Stimulated activated CD4-positive, alpha-beta T cell treated with anti-CD3 and anti-CD28 coated beads, Interleukin-15, amount 100 ng/mL, for 24 hours (primary cell): ENCODE measurements around the gene GNAS.

Source experiments
- DNase-seq: peaks from one replicate; pipeline ENCODE4 v3.0.0-alpha.2; 2020

The GNAS gene

DNA sequence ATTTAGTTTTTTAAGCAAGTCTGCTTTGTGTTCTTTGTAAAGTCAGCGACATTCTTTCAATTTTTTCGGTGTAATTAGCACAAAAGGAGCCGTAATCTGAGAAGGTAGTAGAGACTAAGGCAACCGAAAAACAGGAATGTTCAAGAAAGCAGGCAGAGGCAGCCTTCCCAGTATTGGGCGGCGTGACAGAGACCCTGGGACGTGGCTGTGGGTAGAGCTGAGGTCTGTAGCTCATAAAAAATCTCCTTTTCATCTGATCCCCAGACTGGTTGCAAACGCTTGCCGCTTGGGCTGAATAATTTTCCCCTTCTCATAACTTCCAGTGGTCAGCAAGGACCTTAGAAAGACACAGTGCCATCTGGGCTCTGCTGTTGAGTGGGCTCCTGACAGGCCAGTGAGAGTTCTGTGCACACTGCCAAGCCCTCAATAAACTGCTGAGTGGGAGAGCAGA, 30.8 kb downstream of the GNAS start:
- no peak for DNase-seq

DNA sequence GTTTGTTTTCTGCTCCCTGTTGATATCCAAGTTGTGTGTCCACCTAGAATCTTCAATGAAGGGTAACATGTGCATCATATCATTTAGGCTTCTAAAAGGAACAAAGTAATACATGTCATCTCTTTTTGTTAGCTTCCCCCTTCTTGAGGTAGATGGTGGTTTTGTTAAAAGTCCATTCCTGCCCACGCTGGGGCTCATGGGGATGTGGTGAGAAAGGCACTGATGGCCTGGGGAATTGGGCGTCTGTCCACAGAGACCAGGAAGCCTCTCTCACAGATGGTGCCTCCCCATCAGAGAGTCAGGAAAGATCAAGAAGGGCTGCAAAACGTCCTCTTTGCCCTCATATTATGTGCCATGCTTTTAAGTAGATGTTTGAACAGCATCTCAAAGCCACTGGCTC, 32.5 kb downstream of the GNAS start:
- DNase-seq: no peak

DNA sequence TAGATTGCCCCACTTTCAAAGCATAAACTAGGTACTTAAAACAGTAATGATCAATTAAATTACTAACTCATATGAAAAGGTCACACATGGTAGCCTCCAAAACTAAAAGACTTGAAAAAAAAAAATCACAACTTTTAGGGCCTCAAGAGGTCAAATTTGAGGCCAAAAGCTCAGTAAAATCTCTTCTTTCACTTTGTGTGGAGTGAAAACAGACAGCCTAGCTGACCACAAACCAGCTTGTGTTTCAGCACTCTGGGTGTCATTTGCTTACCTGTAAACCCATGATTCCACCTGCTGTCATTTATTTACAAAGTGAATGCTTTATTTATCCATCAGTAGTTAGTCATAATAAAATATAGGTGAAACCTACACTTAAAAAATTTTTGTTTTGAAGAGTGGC, 34.0 kb downstream of the GNAS start:
- no peak for DNase-seq

DNA sequence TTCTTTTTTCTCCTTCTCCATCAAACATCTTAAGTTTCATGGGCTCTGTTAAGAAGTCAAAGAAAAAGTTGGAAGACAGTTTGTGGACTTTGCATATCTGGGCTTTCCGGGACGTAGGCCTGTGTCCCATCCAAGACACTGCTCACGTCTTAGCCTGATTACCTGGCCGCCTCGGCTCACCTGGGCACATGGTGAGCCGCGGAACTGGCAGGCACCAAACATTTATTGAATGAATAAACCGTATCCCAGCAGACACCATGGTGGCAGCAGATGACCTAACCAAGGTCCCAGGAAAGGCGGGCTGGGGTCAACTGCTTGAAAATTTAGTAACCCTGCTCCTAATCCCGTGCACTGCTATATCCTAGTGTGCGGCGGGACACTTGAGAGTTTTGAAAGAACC, 35.6 kb downstream of the GNAS start:
- no peak for DNase-seq

DNA sequence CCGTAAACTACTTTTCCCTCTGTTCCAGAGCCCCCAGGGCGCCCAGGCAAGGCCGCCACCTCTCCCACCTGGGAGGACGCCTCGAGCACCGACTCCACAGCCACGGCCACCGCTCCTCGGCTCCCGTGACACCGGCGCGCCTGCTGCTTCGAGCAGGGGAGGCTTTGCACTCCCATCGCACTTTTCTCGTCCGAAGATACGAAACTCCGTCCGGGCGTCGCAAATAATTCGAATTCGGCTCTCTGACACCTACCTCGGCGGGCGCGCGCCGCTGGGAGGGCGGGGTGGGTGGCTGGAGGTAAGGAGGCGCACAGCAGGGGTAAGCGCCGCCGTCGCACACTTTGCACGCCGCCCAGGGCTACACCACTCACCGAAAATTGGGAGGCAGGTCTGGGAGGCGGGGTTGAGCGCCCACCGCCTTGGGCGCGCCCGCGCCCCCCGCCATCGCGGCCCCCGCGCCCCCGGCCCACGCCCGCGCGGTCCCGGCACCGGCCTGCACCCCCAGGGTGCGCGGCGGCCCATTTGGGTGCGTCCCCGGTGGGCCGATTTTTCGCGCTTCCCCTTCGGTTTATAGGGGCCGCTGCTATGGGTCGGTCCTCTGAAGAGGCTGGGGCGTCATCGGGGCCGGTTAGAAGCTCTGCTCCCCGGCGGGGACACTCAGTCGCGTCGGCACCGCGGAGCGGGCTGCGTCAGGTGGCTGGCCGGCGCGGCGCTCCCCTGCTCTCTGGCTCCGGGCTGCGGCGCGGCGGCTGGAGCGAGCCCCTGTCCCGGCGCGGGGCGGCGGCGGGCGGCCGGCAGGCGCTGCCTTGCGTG, 36.2 kb downstream of the GNAS start:
- DNase-seq: peak; percentile 87

DNA sequence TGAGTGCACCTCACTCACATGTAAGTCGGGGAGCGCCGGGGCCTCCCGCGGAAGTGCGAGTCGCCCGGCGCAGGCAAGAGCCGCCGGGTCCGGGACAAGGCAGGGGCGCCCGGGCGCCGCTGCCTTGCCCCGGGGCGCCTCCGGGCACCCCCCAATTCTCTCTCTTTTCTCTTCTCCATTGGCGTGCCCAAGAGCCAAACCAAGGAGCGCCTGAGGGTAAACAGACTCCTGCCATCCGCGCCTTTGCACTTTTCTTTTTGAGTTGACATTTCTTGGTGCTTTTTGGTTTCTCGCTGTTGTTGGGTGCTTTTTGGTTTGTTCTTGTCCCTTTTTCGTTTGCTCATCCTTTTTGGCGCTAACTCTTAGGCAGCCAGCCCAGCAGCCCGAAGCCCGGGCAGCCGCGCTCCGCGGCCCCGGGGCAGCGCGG, 36.8 kb downstream of the GNAS start:
- DNase-seq: no peak

DNA sequence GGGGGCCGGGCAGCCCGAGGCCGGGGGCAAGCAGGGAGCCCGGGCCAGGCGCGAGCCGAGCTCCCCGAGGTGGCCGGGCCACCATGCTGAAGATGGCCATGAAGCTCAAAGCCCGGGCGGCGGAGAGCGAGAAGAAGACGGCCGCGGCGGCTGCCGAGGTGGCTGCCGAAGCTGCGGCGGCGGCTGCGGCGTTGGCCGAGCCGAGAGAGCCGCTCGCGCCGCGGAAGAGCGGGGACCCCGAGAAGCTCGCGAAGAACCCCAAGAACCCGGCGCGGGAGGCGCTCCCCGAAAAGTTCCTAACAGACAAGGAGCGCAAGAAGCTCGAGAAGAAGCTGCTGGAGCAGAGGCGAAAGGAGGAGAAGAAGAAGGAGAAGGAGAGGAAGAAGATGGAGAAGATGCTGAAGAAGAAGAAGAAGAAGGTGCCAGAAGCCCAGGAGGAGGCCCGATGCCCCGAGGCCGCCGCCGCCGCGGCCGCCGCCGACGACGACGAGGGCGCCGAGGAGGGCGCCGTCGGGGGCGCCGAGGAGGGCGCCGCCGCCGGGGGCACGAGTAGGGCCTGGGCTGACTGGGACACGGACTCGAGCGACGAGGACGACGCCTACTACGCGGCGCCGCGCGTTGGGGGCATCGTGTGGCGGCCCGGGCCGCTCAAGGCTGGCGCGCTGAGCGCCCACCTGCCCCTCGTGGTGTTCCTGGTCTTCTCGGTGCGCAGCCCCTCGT, 37.4 kb downstream of the GNAS start:
- peak; percentile 20 for DNase-seq

DNA sequence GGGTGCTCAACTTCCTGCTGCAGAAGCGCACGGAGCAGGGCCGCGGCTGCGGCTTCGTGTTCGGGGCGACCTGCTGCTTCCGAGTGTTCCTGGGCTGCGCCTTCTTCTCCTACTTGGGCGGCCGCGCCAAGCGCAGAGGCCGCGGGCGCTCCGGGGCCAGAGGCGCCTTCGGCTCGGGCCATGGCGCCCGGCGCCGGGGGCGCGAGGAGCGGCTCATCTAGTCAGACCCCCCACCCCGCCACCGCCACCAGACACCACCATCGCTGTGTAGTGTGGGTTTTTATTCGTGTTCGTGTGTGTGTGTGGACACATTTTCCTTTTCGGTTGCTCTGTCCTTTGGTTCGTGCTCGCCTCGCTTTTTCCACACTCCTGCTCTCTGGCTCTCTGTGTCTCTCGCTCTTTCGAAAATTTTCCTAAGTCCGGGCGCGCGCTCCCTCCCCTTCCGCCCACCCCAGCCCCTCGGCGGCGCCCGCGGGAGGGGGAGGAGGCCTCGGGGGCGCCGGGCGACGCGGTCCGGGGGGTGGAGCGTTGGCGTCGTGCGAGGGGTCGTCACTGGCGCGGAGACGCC, 38.1 kb downstream of the GNAS start:
- DNase-seq: peak; percentile 80

DNA sequence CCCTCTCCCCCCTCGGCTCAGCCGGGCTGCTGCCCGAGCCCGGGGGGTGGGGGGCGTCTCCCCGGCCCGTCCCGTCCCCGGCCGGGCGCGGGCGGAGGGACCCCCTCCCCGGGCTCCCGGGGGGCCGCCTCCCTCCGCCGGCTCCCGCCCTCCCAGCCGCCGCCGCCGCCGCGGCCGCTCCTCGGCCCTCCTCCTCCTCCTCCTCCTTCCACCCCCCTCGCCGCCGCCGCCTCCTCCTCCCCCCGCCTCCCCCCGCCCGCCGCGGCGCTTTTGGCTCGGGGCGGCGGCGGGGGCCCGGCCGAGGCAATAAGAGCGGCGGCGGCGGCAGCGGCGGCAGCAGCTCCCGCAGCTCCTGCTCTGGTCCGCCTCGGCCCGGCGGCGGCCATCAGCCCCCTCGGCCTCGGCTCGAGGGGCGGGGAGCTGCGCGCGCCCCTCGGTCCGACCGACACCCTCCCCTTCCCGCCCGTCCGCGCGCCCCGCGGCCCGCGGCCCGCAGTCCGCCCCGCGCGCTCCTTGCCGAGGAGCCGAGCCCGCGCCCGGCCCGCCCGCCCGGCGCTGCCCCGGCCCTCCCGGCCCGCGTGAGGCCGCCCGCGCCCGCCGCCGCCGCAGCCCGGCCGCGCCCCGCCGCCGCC, 38.7 kb downstream of the GNAS start:
- DNase-seq: peak; percentile 80

DNA sequence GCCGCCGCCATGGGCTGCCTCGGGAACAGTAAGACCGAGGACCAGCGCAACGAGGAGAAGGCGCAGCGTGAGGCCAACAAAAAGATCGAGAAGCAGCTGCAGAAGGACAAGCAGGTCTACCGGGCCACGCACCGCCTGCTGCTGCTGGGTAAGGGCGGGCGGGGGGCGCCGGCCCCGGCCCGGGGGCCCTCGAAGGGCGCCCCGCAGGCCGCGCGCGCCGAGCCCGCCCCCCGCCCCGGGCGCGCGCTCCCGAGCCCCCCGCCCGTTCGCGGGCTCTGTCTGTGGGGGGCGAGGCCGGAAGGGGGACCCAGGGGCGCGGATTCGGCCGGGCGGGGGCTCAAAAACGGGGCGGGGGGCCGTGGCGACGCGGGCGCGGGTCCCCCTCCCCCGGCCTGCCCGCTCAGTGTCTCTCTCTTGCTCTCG, 39.2 kb downstream of the GNAS start:
- peak; percentile 48 for DNase-seq

DNA sequence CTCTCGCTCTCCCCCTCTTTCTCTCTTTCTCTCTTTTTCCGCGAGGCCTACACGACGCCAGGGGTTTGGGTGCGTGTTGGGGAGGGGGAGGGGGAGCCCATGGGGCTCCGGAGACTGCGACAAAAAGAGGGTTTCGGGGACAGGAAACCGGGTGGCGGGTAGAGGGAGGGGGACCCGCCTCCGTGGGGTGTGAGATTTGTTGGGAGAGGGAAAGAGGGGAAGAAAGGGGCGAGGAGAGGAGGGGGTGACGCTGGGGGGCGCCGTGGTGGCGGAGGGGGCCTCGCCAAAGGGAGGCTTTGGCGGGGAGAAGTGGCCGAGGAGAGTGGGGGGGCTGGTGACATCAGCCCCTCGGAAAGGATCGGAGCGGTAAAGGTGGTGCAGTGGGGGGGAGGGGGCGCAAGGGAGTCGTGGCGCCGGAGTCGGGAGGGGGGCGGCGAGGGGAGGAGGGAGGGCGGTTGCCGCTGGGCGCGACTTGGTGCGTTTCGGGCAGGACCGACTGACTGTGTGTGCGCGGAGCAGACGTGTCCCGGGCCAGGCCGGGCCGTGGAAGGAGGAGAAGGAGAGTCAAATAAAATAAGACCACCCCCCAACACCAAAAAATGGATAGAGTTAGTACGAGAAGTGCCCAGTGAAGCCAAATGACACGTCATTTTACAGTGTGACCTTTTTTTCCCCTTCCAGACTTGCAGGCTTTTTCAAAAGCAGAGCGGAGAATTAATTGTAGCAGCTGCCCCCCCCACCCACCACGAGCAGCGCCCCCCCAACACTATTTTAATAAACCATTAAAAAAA, 39.8 kb downstream of the GNAS start:
- peak; percentile 89 for DNase-seq

DNA sequence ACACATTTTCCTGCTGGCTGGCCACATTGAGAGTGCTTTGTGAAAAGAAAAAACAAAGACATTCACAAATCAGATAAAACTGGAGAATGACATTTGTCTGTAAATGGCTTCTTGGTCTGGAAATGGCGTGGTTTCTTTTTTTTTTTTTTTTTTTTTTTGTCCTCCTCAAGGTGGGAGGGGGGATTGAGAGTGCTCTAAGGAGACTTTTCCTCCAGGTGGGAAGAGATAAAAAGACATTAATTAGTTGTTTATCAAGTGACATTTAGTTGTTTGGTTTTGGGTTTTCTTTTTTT, 40.4 kb downstream of the GNAS start:
- no peak for DNase-seq

DNA sequence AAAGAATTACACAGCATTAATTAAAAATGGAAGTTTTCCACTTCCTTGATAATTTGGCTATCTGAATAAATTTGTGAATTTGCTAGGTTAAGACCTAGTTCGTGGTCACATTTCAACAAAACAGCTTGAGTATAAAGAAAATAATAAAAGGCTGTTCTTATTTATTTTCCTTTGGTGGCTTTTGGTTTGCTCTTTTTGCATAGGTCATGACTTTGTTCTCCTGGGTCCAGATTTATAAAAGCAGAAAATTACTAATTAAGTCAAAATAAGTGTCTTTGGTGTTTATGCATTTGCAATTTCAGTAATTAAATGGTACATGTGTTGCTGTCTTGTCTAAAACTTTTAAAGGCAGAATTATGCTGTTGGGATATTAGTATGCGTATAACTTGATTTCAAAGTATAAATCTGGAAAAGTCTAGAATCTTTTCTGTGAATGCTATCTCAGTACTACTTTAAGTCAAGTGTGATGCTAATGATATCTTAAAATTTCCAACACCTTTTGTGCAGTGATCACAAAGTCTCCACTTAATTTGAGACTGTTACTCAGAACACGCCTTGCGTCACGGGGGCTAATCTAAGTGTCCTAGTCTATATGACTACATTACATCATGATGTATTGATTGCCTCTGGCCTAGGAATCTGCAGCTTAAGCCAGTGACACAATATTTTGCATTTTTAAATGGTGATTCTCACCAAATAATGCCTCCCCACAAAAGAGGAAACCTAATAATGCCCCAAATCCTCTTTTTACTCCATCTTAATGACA, 41.0 kb downstream of the GNAS start:
- DNase-seq: peak; percentile 72

DNA sequence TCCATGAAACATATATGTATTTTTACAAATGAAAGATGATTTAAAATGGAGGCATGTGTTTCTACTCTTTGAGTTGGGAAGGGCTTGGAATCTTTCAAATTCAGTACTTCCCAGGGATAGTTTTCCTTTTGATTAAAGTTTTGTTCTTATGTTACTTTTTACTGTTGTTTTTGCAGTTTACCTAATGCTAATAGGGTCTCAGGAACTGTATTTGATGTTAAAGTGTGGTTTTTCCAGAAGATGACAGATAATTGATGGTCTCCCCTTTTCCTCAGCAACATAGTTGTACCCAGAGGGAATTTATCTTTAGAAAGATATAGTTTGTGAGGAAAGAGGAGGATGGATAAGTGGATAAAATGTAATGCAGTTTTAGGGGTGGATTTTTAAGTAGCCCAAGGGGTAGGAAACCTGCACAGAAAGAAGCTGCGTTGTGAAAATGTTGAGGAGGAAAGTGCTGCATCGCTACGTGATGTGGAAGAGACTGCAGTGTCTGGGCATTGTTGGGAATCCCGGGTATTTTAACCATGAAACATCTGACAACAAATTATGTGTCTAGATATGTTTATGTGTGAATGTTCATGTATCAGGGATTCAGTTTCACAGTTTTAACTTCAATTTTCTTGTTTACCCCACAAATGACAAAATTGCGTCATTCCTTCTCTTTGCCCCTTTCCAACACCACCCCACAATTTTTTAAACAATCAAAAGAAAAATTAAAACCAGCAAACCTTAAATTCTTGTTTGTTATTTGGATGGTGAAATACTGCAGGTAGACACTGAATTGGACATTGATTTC, 42.3 kb downstream of the GNAS start:
- no peak for DNase-seq

DNA sequence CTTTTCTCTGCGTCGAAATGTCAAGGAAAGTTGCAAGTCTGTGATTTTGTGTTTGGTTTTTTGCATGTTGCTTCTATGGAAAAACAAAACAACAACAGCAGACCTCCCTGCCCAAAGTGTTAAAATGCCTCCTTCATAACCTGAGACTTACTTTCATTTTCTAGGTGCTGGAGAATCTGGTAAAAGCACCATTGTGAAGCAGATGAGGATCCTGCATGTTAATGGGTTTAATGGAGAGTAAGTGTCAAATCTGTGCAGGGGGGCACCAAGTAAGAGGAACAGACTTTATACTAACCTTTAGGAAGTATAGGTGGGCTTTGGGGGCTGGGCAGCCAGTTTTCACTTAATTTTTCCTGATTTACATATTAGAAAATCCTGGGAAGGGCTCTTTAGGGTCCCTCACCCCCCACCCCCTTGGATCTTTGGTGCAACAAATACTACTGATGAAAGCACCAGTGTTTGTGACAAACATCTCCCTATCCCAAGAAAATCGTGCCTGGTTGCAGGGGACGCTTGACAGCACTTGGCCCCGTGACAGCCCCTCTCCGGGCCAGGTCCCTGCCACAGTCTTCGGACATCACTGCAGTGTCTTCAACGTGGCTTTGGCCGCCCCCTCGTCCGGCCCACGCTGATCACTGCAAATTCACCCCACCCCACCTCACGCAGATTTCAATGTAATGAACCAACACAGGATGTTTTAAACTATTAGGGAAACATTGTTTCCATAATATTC, 43.1 kb downstream of the GNAS start:
- no peak for DNase-seq

DNA sequence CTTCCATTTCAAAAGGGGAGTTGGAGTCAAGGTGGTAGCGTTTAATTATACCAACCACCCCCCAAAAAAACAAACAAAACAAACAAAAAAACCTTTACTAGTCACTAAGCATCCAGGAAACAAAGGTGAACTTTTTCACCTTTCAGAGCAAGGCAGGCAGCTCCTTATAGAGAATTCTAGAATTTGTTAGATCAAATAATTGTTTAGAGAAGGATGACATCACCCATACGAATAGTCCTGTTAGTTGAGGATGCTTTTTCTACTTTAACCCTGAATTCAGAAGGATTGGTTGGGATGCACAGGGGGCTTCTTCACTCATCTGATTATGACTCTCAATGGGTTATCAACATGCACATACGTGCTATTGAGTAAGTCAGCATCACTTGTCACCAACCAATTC, 44.3 kb downstream of the GNAS start:
- DNase-seq: no peak

DNA sequence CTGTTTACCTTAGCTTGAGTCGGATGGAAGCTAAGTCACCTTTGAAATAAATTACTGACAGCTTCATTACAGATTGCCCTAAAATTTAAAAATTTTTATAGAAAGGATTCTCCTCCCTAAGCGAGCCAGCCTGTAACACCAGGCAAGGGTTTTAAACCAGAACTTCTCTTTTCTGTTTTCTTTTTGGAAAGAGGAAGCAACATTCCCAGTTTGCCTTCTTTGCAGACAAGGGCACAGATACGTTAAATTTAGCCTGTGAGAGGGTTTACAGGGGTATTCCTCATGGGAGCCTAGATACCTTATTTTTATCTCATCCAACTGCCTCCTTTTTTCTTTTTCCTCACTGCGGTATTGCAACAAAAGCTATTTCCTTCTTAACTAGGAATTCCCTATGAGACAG, 45.0 kb downstream of the GNAS start:
- DNase-seq: no peak

DNA sequence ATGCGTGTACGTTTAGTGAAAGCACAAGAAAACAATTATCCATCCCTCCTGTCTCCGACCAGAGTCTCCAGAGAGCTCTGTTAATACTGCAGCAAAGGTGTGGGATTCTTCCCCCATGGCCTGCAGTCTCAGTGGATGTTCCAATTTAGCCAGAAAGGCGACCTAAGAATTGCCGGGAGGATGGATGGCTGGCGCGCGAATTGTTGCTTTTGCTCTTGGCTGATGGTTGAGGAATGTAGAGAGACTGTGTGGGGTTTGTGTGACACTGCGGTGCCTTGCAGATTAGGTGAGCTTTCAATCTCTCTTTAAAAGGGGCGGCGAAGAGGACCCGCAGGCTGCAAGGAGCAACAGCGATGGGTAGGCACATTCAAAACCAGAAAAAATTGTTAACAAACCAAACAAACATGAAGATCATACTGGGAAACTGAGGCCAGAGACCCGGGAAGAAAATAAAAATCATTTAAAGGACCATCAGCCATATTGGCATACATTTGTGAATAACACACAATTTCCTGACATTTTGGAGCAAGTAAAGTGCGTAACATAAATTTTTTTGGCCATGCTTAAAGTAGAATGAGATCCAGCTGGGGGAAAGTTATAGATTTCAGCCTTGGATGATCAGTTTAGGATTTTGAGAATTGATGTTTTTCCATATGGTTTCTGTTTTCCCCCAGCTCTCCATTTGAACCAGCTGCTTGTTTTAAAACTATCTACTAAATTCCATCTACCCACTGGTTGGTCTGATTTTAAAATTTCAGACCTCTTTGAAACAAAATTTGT, 46.3 kb downstream of the GNAS start:
- no peak for DNase-seq

DNA sequence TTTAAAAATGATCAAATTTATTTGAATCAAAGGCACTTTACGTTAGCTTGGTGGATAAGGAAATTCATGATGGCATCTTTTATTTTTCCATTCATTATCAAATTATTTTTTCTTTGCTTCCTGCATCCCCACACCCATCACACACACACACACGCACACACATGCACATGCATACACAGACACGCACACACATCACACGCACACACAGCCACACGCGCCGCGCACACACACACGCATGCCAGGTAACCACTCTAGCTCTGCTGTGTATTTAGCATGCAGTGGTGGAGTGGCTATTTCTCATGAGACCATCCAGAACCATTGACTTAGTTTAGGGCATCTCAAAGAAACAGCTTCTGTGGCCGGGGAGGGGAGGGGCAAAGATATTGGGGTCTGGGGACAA, 47.0 kb downstream of the GNAS start:
- no peak for DNase-seq

DNA sequence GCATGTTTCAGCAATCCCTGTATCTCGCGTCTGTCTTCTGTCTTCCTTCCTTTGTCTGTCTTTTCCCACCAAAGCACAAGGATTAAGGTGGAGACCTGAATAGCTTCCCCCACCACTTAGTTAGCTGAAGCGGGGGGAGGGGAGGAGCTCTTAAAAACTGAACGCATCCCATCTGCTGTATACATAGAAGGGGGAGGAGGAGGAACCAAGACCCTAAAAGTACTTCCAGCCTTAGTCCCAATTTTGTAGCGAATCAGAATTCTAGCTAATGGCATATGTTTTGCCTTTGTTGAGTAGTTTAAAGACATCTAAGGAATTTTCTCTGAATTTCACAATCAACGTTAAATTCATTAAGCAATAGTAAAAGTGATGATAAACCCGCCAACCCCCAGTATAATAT, 47.9 kb downstream of the GNAS start:
- no peak for DNase-seq
